Measurements from ENCODE around the gene ZSWIM3.

The ZSWIM3 gene

GRCh38 chr20:45817376-45818194 is 39.8 kb upstream of the ZSWIM3 start:
- Histone ChIP-seq H3K9ac (ENCODE audit: low read length) (no peak overlapping the region), H3K27ac (ENCODE audit: low read length) (no peak overlapping the region), H3K4me1 (ENCODE audit: low read length) (peaks cover 12% of the 10 kb centered on the region), H3K79me2 (ENCODE audit: low read length) (peaks cover 26% of the 10 kb centered on the region), H3K36me3 (replicated peaks; ENCODE audit: low read depth, low read length) (peaks cover 43% of the 10 kb centered on the region), H3K4me2 (ENCODE audit: low read length) (no peak overlapping the region), H3K9me3 (ENCODE audit: insufficient read depth, low read length) (no peaks in the 10 kb centered on the region), H3K4me3 (ENCODE audit: low read length) (no peak overlapping the region), H4K20me1 (ENCODE audit: insufficient read depth, low read length) (peaks cover 13% of the 10 kb centered on the region; the same call in 1 of the 2 replicates), H2AFZ (ENCODE audit: low read depth, low read length) (no peak overlapping the region), H3K27me3 (ENCODE audit: low read depth, low read length) (no peaks in the 10 kb centered on the region)
- no peak for TF ChIP-seq CTCF (IDR thresholded peaks at IDR 0.05; ENCODE audit: low read depth, low read length)

DNA sequence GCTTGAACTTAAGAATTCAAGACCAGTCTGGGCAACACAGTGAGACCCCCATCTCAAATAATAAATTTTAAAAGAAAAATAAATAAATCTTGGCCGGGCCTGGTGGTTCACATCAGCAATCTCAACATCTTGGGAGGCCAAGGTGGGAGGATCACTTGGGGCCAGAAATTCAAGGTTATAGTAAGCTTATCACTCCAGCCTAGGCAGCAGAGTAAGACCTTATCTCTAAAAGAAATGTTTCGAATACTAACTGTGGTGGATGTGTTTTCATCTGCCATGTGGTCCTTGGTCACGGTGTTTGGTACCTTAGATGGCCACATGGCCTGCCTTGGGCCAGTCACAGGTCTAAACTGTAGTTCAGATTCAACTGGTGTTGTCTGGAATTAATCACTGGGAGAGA is 39.2 kb upstream of the ZSWIM3 start:
- no peak overlapping the region for H2AFZ ChIP-seq (ENCODE audit: low read depth, low read length)
- no peak overlapping the region for H3K27ac ChIP-seq (ENCODE audit: low read length)
- H3K36me3 ChIP-seq (replicated peaks; ENCODE audit: low read depth, low read length): peaks cover 39% of the 10 kb centered on the region
- H3K4me1 ChIP-seq (ENCODE audit: low read length): peaks cover 12% of the 10 kb centered on the region
- peaks cover 13% of the 10 kb centered on the region; the same call in 1 of the 2 replicates for H4K20me1 ChIP-seq (ENCODE audit: insufficient read depth, low read length)
- TF ChIP-seq EZH2phosphoT487 (IDR thresholded peaks at IDR 0.05; ENCODE audit: low read depth): no peak
- no peak for TF ChIP-seq CTCF (IDR thresholded peaks at IDR 0.05; ENCODE audit: low read depth, low read length)
- no peak overlapping the region for H3K4me3 ChIP-seq (ENCODE audit: low read length)
- no peaks in the 10 kb centered on the region for H3K9me3 ChIP-seq (ENCODE audit: insufficient read depth, low read length)
- no peak overlapping the region for H3K9ac ChIP-seq (ENCODE audit: low read length)
- peaks cover 4% of the 10 kb centered on the region; the same call in 1 of the 2 replicates for H3K27me3 ChIP-seq (ENCODE audit: low read depth, low read length)
- peaks cover 19% of the 10 kb centered on the region for H3K79me2 ChIP-seq (ENCODE audit: low read length)
- no peak overlapping the region for H3K4me2 ChIP-seq (ENCODE audit: low read length)

DNA sequence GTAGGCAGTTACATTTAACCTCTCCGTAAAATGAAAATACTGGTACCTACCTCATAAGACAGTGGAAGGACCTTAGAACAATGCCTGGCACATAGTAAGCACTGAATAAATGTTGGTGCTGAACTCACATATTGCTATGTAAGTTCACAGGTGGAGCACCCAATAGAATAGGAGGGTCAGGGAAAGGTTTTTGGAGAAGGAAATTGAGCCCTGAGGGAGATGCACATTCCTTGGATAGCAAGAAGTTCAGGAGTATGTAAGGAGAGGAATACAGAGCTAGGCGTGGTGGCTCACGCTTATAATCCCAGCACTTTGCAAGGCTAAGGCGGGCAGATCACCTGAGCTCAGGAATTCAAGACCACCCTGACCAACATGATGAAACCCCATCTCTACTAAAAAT is 37.9 kb upstream of the ZSWIM3 start:
- TF ChIP-seq CTCF (IDR thresholded peaks at IDR 0.05; ENCODE audit: low read depth, low read length) (no peak), EZH2phosphoT487 (IDR thresholded peaks at IDR 0.05; ENCODE audit: low read depth) (no peak)
- Histone ChIP-seq H3K79me2 (ENCODE audit: low read length) (peaks cover 9% of the 10 kb centered on the region), H2AFZ (ENCODE audit: low read depth, low read length) (no peak overlapping the region), H3K27me3 (ENCODE audit: low read depth, low read length) (peaks cover 5% of the 10 kb centered on the region; the same call in 1 of the 2 replicates), H3K36me3 (replicated peaks; ENCODE audit: low read depth, low read length) (peaks cover 31% of the 10 kb centered on the region), H4K20me1 (ENCODE audit: insufficient read depth, low read length) (peaks cover 13% of the 10 kb centered on the region; the same call in 1 of the 2 replicates), H3K4me3 (ENCODE audit: low read length) (no peak overlapping the region), H3K4me1 (ENCODE audit: low read length) (peaks cover 4% of the 10 kb centered on the region; the same call in 1 of the 2 replicates), H3K27ac (ENCODE audit: low read length) (no peak overlapping the region), H3K9me3 (ENCODE audit: insufficient read depth, low read length) (no peaks in the 10 kb centered on the region), H3K4me2 (ENCODE audit: low read length) (no peak overlapping the region), H3K9ac (ENCODE audit: low read length) (no peak overlapping the region)

- H3K4me3 ChIP-seq (ENCODE audit: low read length): no peak overlapping the region
- H2AFZ ChIP-seq (ENCODE audit: low read depth, low read length): no peak overlapping the region
- no peak overlapping the region for H3K4me2 ChIP-seq (ENCODE audit: low read length)
- H3K4me1 ChIP-seq (ENCODE audit: low read length): peaks cover 3% of the 10 kb centered on the region; the same call in 1 of the 2 replicates
- H3K9ac ChIP-seq (ENCODE audit: low read length): no peak overlapping the region
- no peaks in the 10 kb centered on the region for H3K9me3 ChIP-seq (ENCODE audit: insufficient read depth, low read length)
- no peak overlapping the region for H3K27ac ChIP-seq (ENCODE audit: low read length)
- H4K20me1 ChIP-seq (ENCODE audit: insufficient read depth, low read length): 0 out of 2 replicates have a peak, but pooled peaks cover 2% of the 10 kb centered on the region
- peaks cover 5% of the 10 kb centered on the region; the same call in 1 of the 2 replicates for H3K27me3 ChIP-seq (ENCODE audit: low read depth, low read length)
- peaks cover 11% of the 10 kb centered on the region for H3K36me3 ChIP-seq (replicated peaks; ENCODE audit: low read depth, low read length)
- H3K79me2 ChIP-seq (ENCODE audit: low read length): no peaks in the 10 kb centered on the region
- TF ChIP-seq EZH2phosphoT487 (IDR thresholded peaks at IDR 0.05; ENCODE audit: low read depth) (no peak), CTCF (IDR thresholded peaks at IDR 0.05; ENCODE audit: low read depth, low read length) (no peak)
These were observed 35.5 kb upstream of the ZSWIM3 start for GRCh38 chr20:45821947-45822346.

Data from OCI-LY3 (cell line).